ENCODE measurements around the gene LAMB3. TPM values are rescaled to one million over a fixed set of nuclear protein-coding genes. Genes with fewer than 3 reads are reported as not detected.
A peak's percentile ranks its signal among the peaks of the same experiment; 100 is the strongest.

Gene LAMB3
- total RNA-seq, 1 donor from 2014 or later, result not detected

DNA sequence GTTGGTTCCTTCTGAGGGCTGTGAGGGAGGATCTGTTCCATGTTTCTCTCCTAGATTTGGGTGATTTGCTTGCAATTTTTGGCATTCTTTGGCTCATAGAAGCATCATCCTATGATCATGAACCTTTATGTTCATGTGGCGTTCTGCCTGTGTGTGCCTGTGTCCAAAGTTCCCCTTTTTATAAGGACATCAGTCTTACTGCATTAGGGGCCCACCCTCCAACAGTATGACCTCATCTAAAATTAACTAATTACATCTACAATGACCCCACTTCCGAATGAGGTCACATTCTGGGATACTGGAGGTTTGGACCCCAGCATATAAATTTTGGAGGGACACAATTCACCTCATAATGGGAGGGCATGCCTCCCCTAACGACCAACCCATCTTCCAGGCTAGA, 81.5 kb downstream of the LAMB3 start:
- Histone ChIP-seq H4K20me1 (ENCODE audit: low read depth) (no peaks in the 10 kb centered on the region), H3K4me1 (peaks cover 6% of the 10 kb centered on the region), H3K79me2 (ENCODE audit: low read depth) (no peaks in the 10 kb centered on the region), H3K4me3 (no peak overlapping the region), H3K27me3 (peaks cover 14% of the 10 kb centered on the region), H3K4me2 (no peak overlapping the region), H3K9ac (no peak overlapping the region), H2AFZ (replicated peaks) (no peak overlapping the region), H3F3A (ENCODE audit: low read depth) (no peaks in the 10 kb centered on the region), H3K36me3 (no peaks in the 10 kb centered on the region), H3K27ac (no peak overlapping the region), H3K9me3 (ENCODE audit: low read depth) (no peaks in the 10 kb centered on the region)
- DNase-seq (ENCODE audit: low spot score), result no peak
- Mint-ChIP-seq H3K36me3 (no peaks in the 10 kb centered on the region), H3K27me3 (ENCODE audit: insufficient read depth, low read depth) (peaks cover 14% of the 10 kb centered on the region), H3K27ac (no peak overlapping the region), H3K9me3 (no peaks in the 10 kb centered on the region), H3K4me1 (peaks cover 14% of the 10 kb centered on the region), H3K4me3 (no peak overlapping the region)
- TF ChIP-seq EZH2 (IDR thresholded peaks at IDR 0.05) (no peak), CTCF (IDR thresholded peaks at IDR 0.05) (no peak), EZH2phosphoT487 (IDR thresholded peaks at IDR 0.05) (no peak)

DNA sequence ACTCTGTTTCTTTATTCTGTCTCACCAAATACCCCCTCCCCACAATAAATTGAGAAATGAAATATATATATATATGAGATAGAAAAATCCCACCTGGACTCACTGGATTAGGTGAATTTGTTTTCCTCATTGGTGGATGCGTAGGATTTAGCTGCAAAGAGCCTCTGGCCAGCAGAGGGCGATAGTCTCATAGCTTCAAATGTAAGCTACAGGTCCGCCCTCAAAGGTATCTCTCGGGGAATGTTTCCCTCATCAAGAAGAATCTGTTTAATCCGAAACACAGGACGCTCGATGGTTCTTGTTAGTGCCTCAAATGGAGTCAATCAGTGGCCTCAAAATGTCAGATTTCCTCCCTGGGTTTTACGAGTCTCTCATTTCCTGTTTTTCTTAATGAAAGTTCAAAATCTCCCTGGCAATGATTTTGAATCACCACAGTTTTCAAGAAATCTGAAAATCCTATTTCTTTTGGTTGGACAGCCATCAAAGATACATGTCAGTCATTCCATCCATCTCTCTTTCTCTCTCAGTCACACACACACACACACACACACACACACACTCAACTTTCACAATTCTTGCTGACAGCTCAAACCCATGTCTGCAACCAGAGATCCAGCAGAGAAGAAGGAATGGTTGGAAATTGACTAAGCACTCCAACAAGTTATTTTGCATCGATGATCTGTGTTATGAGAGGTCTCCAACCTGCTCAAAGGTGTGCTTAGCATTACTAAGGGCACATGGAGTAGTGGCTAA, 82.6 kb downstream of the LAMB3 start:
- peaks cover 2% of the 10 kb centered on the region for H3K4me1 ChIP-seq
- peaks cover 14% of the 10 kb centered on the region for H3K27me3 Mint-ChIP-seq (ENCODE audit: insufficient read depth, low read depth)

GRCh38 chr1:209567698-209568175, 84.5 kb downstream of the LAMB3 start:
- H3K79me2 ChIP-seq (ENCODE audit: low read depth), result no peaks in the 10 kb centered on the region

More for the DNA sequence above, 82.6 kb downstream of the LAMB3 start:
- no peak overlapping the region for H3K9ac ChIP-seq
- no peak overlapping the region for H3K4me2 ChIP-seq
- H3K27ac ChIP-seq, result no peak overlapping the region
- H3K4me3 ChIP-seq, result no peak overlapping the region
- peaks cover 25% of the 10 kb centered on the region for H3K27me3 ChIP-seq
- H3K4me1 Mint-ChIP-seq, result peaks cover 7% of the 10 kb centered on the region
- no peaks in the 10 kb centered on the region for H3K79me2 ChIP-seq (ENCODE audit: low read depth)
- no peaks in the 10 kb centered on the region for H4K20me1 ChIP-seq (ENCODE audit: low read depth)
- DNase-seq (ENCODE audit: low spot score), result peak; percentile 93
- TF ChIP-seq EZH2 (IDR thresholded peaks at IDR 0.05) (no peak), EZH2phosphoT487 (IDR thresholded peaks at IDR 0.05) (no peak), CTCF (IDR thresholded peaks at IDR 0.05) (peak; percentile 90)
- no peaks in the 10 kb centered on the region for H3K36me3 Mint-ChIP-seq
- H3K4me3 Mint-ChIP-seq, result no peak overlapping the region
- no peaks in the 10 kb centered on the region for H3F3A ChIP-seq (ENCODE audit: low read depth)
- no peak overlapping the region for H2AFZ ChIP-seq (replicated peaks)
- H3K9me3 ChIP-seq (ENCODE audit: low read depth), result no peaks in the 10 kb centered on the region
- no peaks in the 10 kb centered on the region for H3K9me3 Mint-ChIP-seq
- H3K36me3 ChIP-seq, result no peaks in the 10 kb centered on the region
- no peak overlapping the region for H3K27ac Mint-ChIP-seq

More at GRCh38 chr1:209567698-209568175, 84.5 kb downstream of the LAMB3 start:
- peaks cover 2% of the 10 kb centered on the region for H3K4me1 ChIP-seq
- no peak overlapping the region for H3K27ac ChIP-seq
- H3K4me3 ChIP-seq, result no peak overlapping the region
- no peak overlapping the region for H3K4me2 ChIP-seq
- no peak overlapping the region for H2AFZ ChIP-seq (replicated peaks)
- no peak overlapping the region for H3K4me3 Mint-ChIP-seq
- H4K20me1 ChIP-seq (ENCODE audit: low read depth), result no peaks in the 10 kb centered on the region
- H3K27ac Mint-ChIP-seq, result no peak overlapping the region
- H3K36me3 Mint-ChIP-seq, result no peaks in the 10 kb centered on the region
- DNase-seq (ENCODE audit: low spot score), result no peak
- H3F3A ChIP-seq (ENCODE audit: low read depth), result no peaks in the 10 kb centered on the region
- peaks cover 30% of the 10 kb centered on the region for H3K27me3 ChIP-seq
- H3K36me3 ChIP-seq, result no peaks in the 10 kb centered on the region
- H3K4me1 Mint-ChIP-seq, result peaks cover 7% of the 10 kb centered on the region
- H3K27me3 Mint-ChIP-seq (ENCODE audit: insufficient read depth, low read depth), result peaks cover 16% of the 10 kb centered on the region
- no peak for TF ChIP-seq EZH2phosphoT487 (IDR thresholded peaks at IDR 0.05)
- TF ChIP-seq CTCF (IDR thresholded peaks at IDR 0.05), result no peak
- TF ChIP-seq EZH2 (IDR thresholded peaks at IDR 0.05), result no peak
- no peaks in the 10 kb centered on the region for H3K9me3 Mint-ChIP-seq
- H3K9me3 ChIP-seq (ENCODE audit: low read depth), result no peaks in the 10 kb centered on the region
- no peak overlapping the region for H3K9ac ChIP-seq
